OCI-LY1 (cell line): Measurements from ENCODE around the gene PDE4D.

Experiments used
- H2AFZ ChIP-seq: fragments of 200-600 bp; sonication (generic), shearing (Covaris generic); 2 replicates; pipeline ENCODE4 v1.6.0; 2014; ENCODE audit warnings: antibody characterized with exemption, mild to moderate bottlenecking, low read length
- H3F3A ChIP-seq: fragments of 200-600 bp; sonication (generic), shearing (Covaris generic); 2 replicates; pipeline ENCODE4 v1.6.0; 2014; ENCODE audit warnings: mild to moderate bottlenecking, antibody characterized with exemption, low read length, moderate library complexity; ENCODE audit not compliant: insufficient read depth
- H3K27ac ChIP-seq: fragments of 200-600 bp; sonication (generic); 2 replicates; pipeline ENCODE4 v1.5.1; 2014; ENCODE audit warnings: low read length, mixed run types, mild to moderate bottlenecking, low read depth; ENCODE audit not compliant: poor library complexity, severe bottlenecking
- H3K27me3 ChIP-seq: fragments of 200-600 bp; sonication (generic); 2 replicates; pipeline ENCODE4 v1.6.0; 2014; ENCODE audit warnings: antibody characterized with exemption, mild to moderate bottlenecking, low read length, moderate library complexity; ENCODE audit not compliant: insufficient read depth
- H3K36me3 ChIP-seq: fragments of 200-600 bp; sonication (generic); 2 replicates; pipeline ENCODE4 v1.6.1; 2014; ENCODE audit warnings: mild to moderate bottlenecking, antibody characterized with exemption, low read length, moderate library complexity, mixed read lengths; ENCODE audit not compliant: insufficient read depth
- H3K4me1 ChIP-seq: fragments of 200-600 bp; sonication (generic); 2 replicates; pipeline ENCODE4 v1.5.1; 2014; ENCODE audit warnings: mild to moderate bottlenecking, low read length, moderate library complexity; ENCODE audit not compliant: insufficient read depth, severe bottlenecking
- H3K4me2 ChIP-seq: fragments of 200-600 bp; sonication (generic), shearing (Covaris generic); 2 replicates; pipeline ENCODE4 v1.6.1; 2014; ENCODE audit warnings: low read length
- H3K4me3 ChIP-seq: fragments of 200-600 bp; sonication (generic); 2 replicates; pipeline ENCODE4 v1.5.1; 2014; ENCODE audit warnings: low read length, low read depth, mild to moderate bottlenecking, mixed read lengths; ENCODE audit not compliant: poor library complexity, severe bottlenecking
- H3K79me2 ChIP-seq: fragments of 200-600 bp; shearing (Covaris generic); 2 replicates; pipeline ENCODE4 v1.6.1; 2016; ENCODE audit warnings: mixed run types, low read length, mixed read lengths; ENCODE audit not compliant: insufficient read depth
- H3K9ac ChIP-seq: fragments of 200-600 bp; sonication (generic), shearing (Covaris generic); 2 replicates; pipeline ENCODE4 v1.6.1; 2014; ENCODE audit warnings: mild to moderate bottlenecking, low read length, mixed read lengths
- H3K9me2 ChIP-seq: fragments of 200-600 bp; sonication (generic), shearing (Covaris generic); 2 replicates; pipeline ENCODE4 v1.6.1; 2014; ENCODE audit warnings: low read depth, mild to moderate bottlenecking, low read length, mixed read lengths
- H3K9me3 ChIP-seq: fragments of 200-600 bp; shearing (Covaris generic); 2 replicates; pipeline ENCODE4 v1.6.1; 2014; ENCODE audit warnings: low read length, mixed read lengths
- H4K20me1 ChIP-seq: fragments of 200-600 bp; sonication (generic), shearing (Covaris generic); 2 replicates; pipeline ENCODE4 v1.6.0; 2016; ENCODE audit warnings: mild to moderate bottlenecking, low read length; ENCODE audit not compliant: insufficient read depth
- EZH2 ChIP-seq: fragments of 200-600 bp; sonication (generic), shearing (Covaris generic); IDR thresholded peaks from 2 replicates; pipeline ENCODE4 v1.8.0; 2017; ENCODE audit warnings: borderline replicate concordance, mixed run types, mild to moderate bottlenecking, antibody characterized with exemption, low read length, moderate library complexity, mixed read lengths
- TF ChIP-seq, protein P1 (sequence below): fragments of 200-600 bp; sonication (generic), shearing (Covaris generic); IDR thresholded peaks from 2 replicates; pipeline ENCODE4 v1.5.1; 2017; ENCODE audit warnings: mild to moderate bottlenecking, antibody characterized with exemption, low read length, moderate library complexity, mixed read lengths

The PDE4D gene

DNA sequence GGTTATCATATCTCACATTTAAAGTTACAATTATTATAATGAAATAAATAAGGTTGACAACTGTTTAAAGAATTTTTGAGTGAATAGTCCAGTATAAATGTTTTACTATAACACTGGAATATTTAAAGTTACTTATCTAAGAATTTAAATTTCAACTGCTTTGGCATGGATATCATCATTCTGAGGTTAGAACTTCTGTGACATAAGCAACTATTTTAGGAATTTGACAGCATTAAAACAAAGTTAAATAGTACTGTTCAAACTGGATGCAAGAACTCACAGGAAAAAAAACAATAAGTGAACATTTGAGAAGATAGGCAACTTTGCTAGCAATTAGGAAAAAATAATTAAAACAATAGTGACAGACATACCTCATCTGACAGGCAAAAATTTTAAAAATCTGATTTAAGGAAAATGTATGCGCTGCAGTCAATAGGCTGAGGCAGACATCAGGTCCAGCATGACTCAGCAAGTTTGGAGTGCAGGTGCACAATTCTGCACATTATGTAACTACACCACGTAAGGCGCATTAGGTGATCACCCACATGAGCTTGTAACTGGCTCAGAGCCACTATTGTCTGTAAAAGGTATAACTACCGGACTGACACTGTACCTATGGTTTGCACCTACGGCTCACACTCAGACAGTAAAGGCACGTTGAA lies 180.6 kb downstream of the PDE4D start:
- Histone ChIP-seq H3K4me2 (no peak overlapping the region), H3F3A (no peaks in the 10 kb centered on the region), H3K9me3 (0 out of 2 replicates have a peak, but pooled peaks cover 5% of the 10 kb centered on the region), H3K9ac (no peak overlapping the region), H3K4me1 (no peaks in the 10 kb centered on the region), H3K9me2 (no peaks in the 10 kb centered on the region), H3K36me3 (no peaks in the 10 kb centered on the region), H3K4me3 (no peak overlapping the region), H3K27ac (no peak overlapping the region), H3K27me3 (no peaks in the 10 kb centered on the region), H3K79me2 (no peaks in the 10 kb centered on the region), H2AFZ (no peak overlapping the region), H4K20me1 (no peaks in the 10 kb centered on the region)
- TF ChIP-seq, protein P1, sequence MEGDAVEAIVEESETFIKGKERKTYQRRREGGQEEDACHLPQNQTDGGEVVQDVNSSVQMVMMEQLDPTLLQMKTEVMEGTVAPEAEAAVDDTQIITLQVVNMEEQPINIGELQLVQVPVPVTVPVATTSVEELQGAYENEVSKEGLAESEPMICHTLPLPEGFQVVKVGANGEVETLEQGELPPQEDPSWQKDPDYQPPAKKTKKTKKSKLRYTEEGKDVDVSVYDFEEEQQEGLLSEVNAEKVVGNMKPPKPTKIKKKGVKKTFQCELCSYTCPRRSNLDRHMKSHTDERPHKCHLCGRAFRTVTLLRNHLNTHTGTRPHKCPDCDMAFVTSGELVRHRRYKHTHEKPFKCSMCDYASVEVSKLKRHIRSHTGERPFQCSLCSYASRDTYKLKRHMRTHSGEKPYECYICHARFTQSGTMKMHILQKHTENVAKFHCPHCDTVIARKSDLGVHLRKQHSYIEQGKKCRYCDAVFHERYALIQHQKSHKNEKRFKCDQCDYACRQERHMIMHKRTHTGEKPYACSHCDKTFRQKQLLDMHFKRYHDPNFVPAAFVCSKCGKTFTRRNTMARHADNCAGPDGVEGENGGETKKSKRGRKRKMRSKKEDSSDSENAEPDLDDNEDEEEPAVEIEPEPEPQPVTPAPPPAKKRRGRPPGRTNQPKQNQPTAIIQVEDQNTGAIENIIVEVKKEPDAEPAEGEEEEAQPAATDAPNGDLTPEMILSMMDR, result no peak
- no peak for TF ChIP-seq EZH2

DNA sequence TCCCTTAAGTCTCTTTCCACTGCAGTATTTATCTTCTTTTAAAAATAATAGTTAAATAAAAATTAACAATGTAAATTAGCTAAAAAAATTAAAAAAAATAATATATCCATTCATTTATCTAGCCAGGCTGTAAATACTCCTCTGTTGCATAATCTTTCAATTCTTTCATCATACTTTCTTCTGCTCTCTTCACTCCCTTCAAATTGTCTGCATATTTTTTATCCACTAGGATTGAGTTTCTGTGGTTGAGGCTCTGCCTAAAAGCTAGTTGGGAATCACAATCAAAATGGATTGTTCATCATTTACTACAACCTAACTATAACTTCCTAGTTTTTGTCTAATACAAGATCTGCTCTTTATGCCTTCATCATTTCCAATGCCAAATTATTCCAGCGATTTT lies 182.2 kb downstream of the PDE4D start:
- H3K9me2 ChIP-seq, result no peaks in the 10 kb centered on the region
- no peaks in the 10 kb centered on the region for H3K4me1 ChIP-seq
- H3K4me2 ChIP-seq, result no peak overlapping the region
- H3F3A ChIP-seq, result no peaks in the 10 kb centered on the region
- no peaks in the 10 kb centered on the region for H4K20me1 ChIP-seq
- no peaks in the 10 kb centered on the region for H3K27me3 ChIP-seq
- H3K9me3 ChIP-seq, result 0 out of 2 replicates have a peak, but pooled peaks cover 5% of the 10 kb centered on the region
- no peak for TF ChIP-seq EZH2
- no peak overlapping the region for H2AFZ ChIP-seq
- no peaks in the 10 kb centered on the region for H3K36me3 ChIP-seq
- no peak overlapping the region for H3K9ac ChIP-seq
- H3K79me2 ChIP-seq, result no peaks in the 10 kb centered on the region
- H3K4me3 ChIP-seq, result no peak overlapping the region
- H3K27ac ChIP-seq, result no peak overlapping the region

DNA sequence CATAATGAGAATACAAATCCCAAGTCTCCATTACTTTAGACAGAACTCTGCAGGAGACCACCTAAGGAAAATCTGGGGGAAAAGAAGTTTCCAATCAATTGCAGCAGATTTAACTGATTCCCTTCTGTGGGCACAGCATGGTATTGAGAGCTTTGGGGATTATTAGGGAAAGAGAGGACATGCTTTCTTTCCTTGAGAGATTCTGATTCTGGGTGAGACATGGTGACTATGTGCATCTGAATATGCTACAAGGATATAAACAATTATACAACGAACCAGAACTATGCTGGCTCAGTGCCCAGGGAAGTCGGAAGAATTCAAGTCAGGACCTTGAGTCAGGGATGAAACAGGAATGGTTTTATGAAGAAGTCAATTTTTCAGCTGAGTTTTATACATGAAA lies 183.7 kb downstream of the PDE4D start:
- no peak overlapping the region for H2AFZ ChIP-seq
- H3K4me3 ChIP-seq, result no peak overlapping the region
- H3F3A ChIP-seq, result no peaks in the 10 kb centered on the region
- H3K27me3 ChIP-seq, result no peaks in the 10 kb centered on the region
- 0 out of 2 replicates have a peak, but pooled peaks cover 5% of the 10 kb centered on the region for H3K9me3 ChIP-seq
- H3K27ac ChIP-seq, result no peak overlapping the region
- H3K9ac ChIP-seq, result no peak overlapping the region
- H3K9me2 ChIP-seq, result no peaks in the 10 kb centered on the region
- H4K20me1 ChIP-seq, result no peaks in the 10 kb centered on the region
- no peaks in the 10 kb centered on the region for H3K36me3 ChIP-seq
- TF ChIP-seq, protein P1, result no peak
- no peak for TF ChIP-seq EZH2
- no peak overlapping the region for H3K4me2 ChIP-seq
- H3K79me2 ChIP-seq, result no peaks in the 10 kb centered on the region
- H3K4me1 ChIP-seq, result no peaks in the 10 kb centered on the region

DNA sequence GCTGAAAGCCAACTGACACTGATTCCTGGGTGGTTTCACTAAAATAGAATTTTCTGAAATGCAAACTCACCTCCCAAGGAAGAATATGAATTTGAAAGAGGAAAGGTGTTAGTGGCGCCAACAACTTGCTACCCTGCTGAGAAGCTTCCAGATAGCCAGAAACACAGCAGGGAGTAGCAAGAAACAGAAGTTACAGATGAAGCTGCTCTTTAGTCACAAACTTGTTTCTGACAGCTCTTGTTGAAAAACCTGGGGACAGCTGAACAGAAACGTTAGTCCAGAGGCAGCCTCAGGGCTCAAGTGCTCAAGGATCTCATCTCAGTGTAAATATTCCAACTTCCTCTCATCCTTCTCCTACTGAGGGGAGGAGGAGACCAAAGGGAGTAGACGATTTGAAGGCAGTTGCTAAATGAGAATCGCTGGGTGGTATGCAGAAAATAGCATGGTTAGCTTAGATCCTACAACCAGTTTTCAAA lies 184.1 kb downstream of the PDE4D start:
- no peaks in the 10 kb centered on the region for H3K9me2 ChIP-seq
- no peaks in the 10 kb centered on the region for H3K79me2 ChIP-seq
- no peak overlapping the region for H3K4me3 ChIP-seq

More for the DNA sequence above, 184.1 kb downstream of the PDE4D start:
- Histone ChIP-seq H3K27ac (no peak overlapping the region), H3K4me2 (no peak overlapping the region), H3K9ac (no peak overlapping the region), H3K27me3 (no peaks in the 10 kb centered on the region), H4K20me1 (no peaks in the 10 kb centered on the region), H3K4me1 (no peaks in the 10 kb centered on the region), H3K9me3 (0 out of 2 replicates have a peak, but pooled peaks cover 5% of the 10 kb centered on the region), H3F3A (no peaks in the 10 kb centered on the region), H2AFZ (no peak overlapping the region), H3K36me3 (no peaks in the 10 kb centered on the region)
- TF ChIP-seq, protein P1, result no peak
- no peak for TF ChIP-seq EZH2
